A673 (cell line): ENCODE results near the gene DNMT3A. TPM values are rescaled to one million over a fixed set of nuclear protein-coding genes. Genes with fewer than 3 reads are reported as not detected.

ENCODE experiments used
- BruUV-seq: library from RNA; stranded (reverse); fragments of 400-500 nt; replicated peaks from 2 replicates; lab custom pipeline; 2021; lab: Mats Ljungman, UMichigan
- CTCF ChIA-PET: fragments of 300-600 bp; sonication (Branson Sonifier 250); formaldehyde crosslinking; loops from one replicate; lab custom pipeline; 2022; ENCODE audit warnings: antibody characterized with exemption; lab: Charles Lee
- POLR2A ChIA-PET: fragments of 300-600 bp; sonication (Branson Sonifier 250); formaldehyde crosslinking; loops from one replicate; lab custom pipeline; 2022; ENCODE audit warnings: antibody characterized with exemption; ENCODE audit not compliant: low non-redundant PET; lab: Charles Lee
- DNase-seq: peaks from one replicate; pipeline ENCODE4 v3.0.0-alpha.2; 2015; ENCODE audit warnings: low spot score
- H3K27ac ChIP-seq: fragments of 200-600 bp; sonication (generic); 2 replicates; pipeline ENCODE4 v1.5.1; 2016; ENCODE audit warnings: mixed run types, low read depth, mild to moderate bottlenecking, mixed read lengths, antibody characterized with exemption, low read length; ENCODE audit not compliant: poor library complexity, severe bottlenecking
- H3K27me3 ChIP-seq: fragments of 200-600 bp; sonication (generic); replicated peaks from 2 replicates; pipeline ENCODE4 v1.6.1; 2017; ENCODE audit warnings: mixed run types, low read depth, mild to moderate bottlenecking, mixed read lengths, antibody characterized with exemption, low read length; ENCODE audit not compliant: insufficient read depth, poor library complexity
- H3K36me3 ChIP-seq: fragments of 200-600 bp; sonication (generic); 2 replicates; pipeline ENCODE4 v1.6.1; 2016; ENCODE audit warnings: mixed run types, mild to moderate bottlenecking, mixed read lengths, antibody characterized with exemption, low read length; ENCODE audit not compliant: insufficient read depth, poor library complexity, severe bottlenecking
- H3K4me1 ChIP-seq: fragments of 200-600 bp; sonication (generic); 2 replicates; pipeline ENCODE4 v1.6.1; 2017; ENCODE audit warnings: mixed run types, mild to moderate bottlenecking, mixed read lengths, antibody characterized with exemption, low read length; ENCODE audit not compliant: insufficient read depth, poor library complexity, severe bottlenecking
- H3K4me3 ChIP-seq: fragments of 200-600 bp; sonication (generic); 2 replicates; pipeline ENCODE4 v1.5.1; 2016; ENCODE audit warnings: low read depth, mixed run types, mild to moderate bottlenecking, mixed read lengths, low read length; ENCODE audit not compliant: poor library complexity, severe bottlenecking
- H3K9me3 ChIP-seq: fragments of 200-600 bp; sonication (generic); 2 replicates; pipeline ENCODE4 v1.6.1; 2016; ENCODE audit warnings: mixed run types, low read depth, mild to moderate bottlenecking, mixed read lengths, antibody characterized with exemption, low read length; ENCODE audit not compliant: poor library complexity, severe bottlenecking
- EZH2 ChIP-seq: fragments of 200-600 bp; sonication (generic); IDR thresholded peaks from 2 replicates; pipeline ENCODE4 v1.6.1; 2017; ENCODE audit warnings: borderline replicate concordance, low read depth, mild to moderate bottlenecking, mixed read lengths, antibody characterized with exemption, low read length; ENCODE audit not compliant: poor library complexity, severe bottlenecking
- intact Hi-C: fragments of 100-400 bp; cut with micrococcal nuclease; formaldehyde crosslinking; loops from one replicate; pipeline ENCODE4 v1.10.0; 2022; ENCODE audit not compliant: unreplicated experiment
- total RNA-seq: library from RNA; stranded (reverse); gene quantifications from 2 replicates; pipeline ENCODE4 v1.2.3, GENCODE V29; 2021
- TF ChIP-seq, protein P1 (sequence below): fragments of 300-800, 200-600 bp; sonication (generic); conservative IDR thresholded peaks from 2 replicates; pipeline ENCODE4 v1.5.1; 2017; ENCODE audit warnings: low read depth, mild to moderate bottlenecking, antibody characterized with exemption, low read length, moderate library complexity, mixed read lengths

Gene DNMT3A
- total RNA-seq, 1 experiment from 2014 or later, result 109 TPM

DNA sequence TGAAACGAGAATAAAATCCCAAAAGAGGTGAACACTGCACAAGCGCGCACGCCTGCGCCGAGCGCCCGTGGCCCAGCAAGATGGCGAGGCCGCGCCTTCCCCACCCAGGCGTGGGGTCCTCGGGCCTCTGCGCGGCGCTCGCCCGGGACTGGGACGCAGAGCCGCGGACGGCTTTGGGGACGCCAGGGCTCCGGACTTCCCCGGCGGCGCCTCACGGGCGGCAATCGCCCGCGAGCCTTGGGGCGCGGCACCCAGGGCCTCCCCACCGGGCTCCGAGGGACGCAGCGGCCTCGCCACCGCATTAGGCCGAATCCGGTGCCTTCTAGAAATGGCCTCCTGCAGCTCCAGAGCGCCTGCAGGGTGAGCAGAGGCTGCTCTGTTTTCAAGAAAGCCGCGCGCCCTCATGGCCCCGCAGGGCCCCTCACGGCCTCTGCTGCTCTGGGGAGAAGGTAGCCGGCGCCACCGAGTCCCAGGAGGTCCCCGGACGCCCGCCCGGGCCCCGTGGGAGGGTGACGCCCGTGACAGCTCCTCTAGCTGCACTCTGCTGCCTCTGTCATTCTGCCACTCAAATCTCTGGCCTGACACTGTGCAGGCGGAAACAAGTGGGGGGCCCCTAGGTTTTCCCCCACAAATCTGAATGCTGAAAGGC, 137.4 kb downstream of the DNMT3A start:
- no peak for DNase-seq
- H3K4me3 ChIP-seq, result no peak overlapping the region
- TF ChIP-seq, protein P1, sequence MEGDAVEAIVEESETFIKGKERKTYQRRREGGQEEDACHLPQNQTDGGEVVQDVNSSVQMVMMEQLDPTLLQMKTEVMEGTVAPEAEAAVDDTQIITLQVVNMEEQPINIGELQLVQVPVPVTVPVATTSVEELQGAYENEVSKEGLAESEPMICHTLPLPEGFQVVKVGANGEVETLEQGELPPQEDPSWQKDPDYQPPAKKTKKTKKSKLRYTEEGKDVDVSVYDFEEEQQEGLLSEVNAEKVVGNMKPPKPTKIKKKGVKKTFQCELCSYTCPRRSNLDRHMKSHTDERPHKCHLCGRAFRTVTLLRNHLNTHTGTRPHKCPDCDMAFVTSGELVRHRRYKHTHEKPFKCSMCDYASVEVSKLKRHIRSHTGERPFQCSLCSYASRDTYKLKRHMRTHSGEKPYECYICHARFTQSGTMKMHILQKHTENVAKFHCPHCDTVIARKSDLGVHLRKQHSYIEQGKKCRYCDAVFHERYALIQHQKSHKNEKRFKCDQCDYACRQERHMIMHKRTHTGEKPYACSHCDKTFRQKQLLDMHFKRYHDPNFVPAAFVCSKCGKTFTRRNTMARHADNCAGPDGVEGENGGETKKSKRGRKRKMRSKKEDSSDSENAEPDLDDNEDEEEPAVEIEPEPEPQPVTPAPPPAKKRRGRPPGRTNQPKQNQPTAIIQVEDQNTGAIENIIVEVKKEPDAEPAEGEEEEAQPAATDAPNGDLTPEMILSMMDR, result no peak
- TF ChIP-seq EZH2, result no peak
- POLR2A ChIA-PET, result no interaction called here
- no peaks in the 10 kb centered on the region for H3K4me1 ChIP-seq
- intact Hi-C loops, result no loop called here
- H3K36me3 ChIP-seq, result no peaks in the 10 kb centered on the region
- no peaks in the 10 kb centered on the region for H3K27me3 ChIP-seq
- H3K9me3 ChIP-seq, result no peaks in the 10 kb centered on the region
- no peak overlapping the region for H3K27ac ChIP-seq
- CTCF ChIA-PET, result no interaction called here
- BruUV-seq, result no TSS peak

DNA sequence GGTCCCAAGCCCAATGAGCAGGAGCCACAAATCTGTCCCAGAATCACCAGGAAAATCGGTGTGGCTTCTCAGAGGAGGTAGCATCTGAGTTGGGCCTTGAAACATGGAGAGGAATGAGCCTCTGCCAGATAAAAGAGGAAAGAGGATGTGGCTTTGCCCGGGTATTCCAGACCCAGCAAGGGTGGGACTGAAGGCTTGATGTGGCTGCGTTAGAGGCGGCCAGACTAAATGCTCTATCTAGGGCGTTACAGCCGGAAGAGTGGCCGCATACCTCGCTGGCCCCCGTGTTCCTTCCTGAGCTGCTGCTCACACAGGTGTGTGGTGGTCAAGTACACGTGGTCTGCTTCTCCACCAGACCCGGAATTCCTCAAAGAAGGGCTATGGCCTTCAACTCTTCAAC, 139.4 kb downstream of the DNMT3A start:
- Histone ChIP-seq H3K4me3 (no peak overlapping the region), H3K4me1 (no peaks in the 10 kb centered on the region), H3K27me3 (no peaks in the 10 kb centered on the region), H3K27ac (no peak overlapping the region), H3K36me3 (no peaks in the 10 kb centered on the region), H3K9me3 (no peaks in the 10 kb centered on the region)
- BruUV-seq, result no TSS peak
- intact Hi-C loops, result no loop called here
- no peak for TF ChIP-seq EZH2
- TF ChIP-seq, protein P1, result no peak
- DNase-seq, result no peak
- POLR2A ChIA-PET, result no interaction called here
- CTCF ChIA-PET, result no interaction called here

DNA sequence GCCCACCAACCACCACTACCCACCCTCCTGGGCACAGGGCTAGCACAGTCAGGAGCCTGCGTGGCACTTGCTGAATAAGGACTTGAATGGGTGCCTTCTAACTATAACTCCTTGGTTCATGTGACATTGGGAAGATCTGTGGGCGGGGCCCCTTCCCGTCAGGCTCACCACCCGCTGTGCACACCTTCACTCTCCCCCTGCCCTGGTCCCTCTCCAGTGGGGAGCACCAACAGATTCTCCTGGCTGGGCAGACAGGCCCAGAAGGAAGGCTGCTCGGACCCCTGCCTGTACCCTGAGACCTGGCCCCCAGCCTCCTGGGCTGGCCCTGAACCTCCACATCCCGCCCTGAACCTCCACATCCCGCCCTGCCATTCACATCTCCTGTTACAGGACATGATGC, 139.9 kb downstream of the DNMT3A start:
- no peak overlapping the region for H3K4me3 ChIP-seq
- TF ChIP-seq EZH2, result no peak
- TF ChIP-seq, protein P1, result no peak
- BruUV-seq, result no TSS peak
- intact Hi-C loops, result no loop called here
- no peaks in the 10 kb centered on the region for H3K36me3 ChIP-seq
- CTCF ChIA-PET, result no interaction called here
- no peak overlapping the region for H3K27ac ChIP-seq
- H3K9me3 ChIP-seq, result no peaks in the 10 kb centered on the region
- H3K4me1 ChIP-seq, result no peaks in the 10 kb centered on the region
- POLR2A ChIA-PET, result no interaction called here
- H3K27me3 ChIP-seq, result no peaks in the 10 kb centered on the region
- no peak for DNase-seq
